Activated CD4-positive, alpha-beta T cell treated with anti-CD3 and anti-CD28 coated beads, Interleukin-2, Interleukin-6, amounts not matched to agents 100 ng/mL and 50 ng/mL, durations not matched to agents 16 hours and 8 hours (primary cell): Measurements from ENCODE around the gene TYW5.
"Not testable (repeated sequence)": the region's sequence is repeated elsewhere in the genome, so short reads cannot be mapped to it uniquely, and the experiment has no call there.

Experiments
- DNase-seq: peaks from one replicate; pipeline ENCODE4 v3.0.0-alpha.2; 2020

TYW5 gene

DNA sequence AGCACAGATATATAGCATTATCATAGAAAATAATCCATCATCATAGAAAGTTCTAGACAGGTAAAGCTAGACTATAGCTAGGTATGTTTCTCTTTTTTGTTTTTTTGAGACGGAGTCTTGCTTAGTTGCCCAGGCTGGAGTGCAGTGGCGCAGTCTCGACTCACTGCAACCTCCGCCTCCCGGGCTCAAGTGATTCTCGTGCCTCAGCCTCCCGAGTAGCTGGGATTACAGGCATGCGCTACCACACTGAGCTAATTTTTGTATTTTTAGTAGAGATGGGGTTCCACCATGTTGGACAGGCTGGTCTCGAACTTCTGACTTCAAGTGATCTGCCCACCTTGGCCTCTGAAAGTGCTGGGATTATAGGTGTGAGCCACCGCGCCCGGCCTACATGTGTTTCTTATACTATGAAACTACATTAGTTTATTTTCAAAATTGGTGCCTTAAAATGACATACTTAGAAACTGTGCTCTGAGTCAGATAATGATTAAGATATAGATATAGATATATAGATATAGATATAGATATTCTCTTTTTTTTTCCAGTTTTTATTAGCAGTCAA, 42.7 kb downstream of the TYW5 start:
- not testable (repeated sequence) for DNase-seq

DNA sequence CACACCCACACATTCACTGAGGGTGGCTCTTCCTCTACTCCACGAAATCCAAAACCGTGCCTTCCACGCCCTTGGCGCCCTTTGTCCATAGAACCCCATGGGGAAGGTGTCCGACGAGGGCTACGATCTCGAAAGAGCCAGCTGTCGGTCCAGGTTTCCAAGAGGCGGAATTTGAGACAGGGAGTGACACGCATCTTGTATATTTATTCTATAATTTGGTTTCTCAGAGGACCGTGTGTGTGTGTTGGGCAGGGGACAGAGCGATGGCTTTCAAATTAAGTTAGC, 43.5 kb downstream of the TYW5 start:
- DNase-seq: no peak

DNA sequence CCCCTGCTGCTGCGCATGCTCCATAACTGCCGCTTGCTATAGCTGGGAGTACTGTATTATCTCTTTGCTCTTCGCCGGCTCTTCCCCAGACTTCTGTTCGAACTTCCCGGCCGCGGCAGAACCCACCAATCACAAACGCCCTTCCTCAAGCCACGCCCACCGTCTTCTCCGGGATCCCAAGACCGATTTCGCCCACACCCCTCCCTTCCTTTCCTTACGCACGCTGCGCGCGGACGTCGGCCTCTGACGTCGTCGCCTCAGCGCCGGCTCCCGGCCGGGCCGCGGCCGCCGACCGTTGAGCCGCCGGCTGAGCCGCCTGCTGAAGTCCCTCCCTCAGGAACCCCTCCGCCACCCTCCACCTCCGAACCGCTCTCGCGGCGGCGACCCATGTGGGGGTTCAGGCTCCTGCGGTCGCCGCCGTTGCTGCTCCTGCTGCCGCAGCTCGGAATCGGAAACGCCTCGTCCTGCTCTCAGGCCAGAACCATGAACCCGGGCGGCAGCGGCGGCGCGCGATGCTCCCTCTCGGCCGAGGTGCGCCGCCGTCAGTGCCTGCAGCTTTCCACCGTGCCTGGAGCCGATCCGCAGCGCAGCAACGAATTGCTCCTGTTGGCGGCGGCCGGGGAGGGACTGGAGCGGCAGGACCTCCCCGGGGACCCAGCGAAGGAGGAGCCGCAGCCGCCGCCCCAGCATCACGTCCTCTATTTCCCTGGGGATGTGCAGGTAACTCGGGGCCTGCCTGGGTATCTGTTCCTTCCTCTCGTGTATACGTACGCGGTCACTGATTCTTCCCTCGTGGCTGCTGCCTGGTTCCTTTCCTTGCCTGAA, 44.0 kb downstream of the TYW5 start, which contains the start of gene C2orf69:
Gene C2orf69 (plus strand): TSS at position 242 of the 825 bp plus-strand sequence. CDS start 146 bp downstream, at position 388.
- DNase-seq: peak; percentile 96

DNA sequence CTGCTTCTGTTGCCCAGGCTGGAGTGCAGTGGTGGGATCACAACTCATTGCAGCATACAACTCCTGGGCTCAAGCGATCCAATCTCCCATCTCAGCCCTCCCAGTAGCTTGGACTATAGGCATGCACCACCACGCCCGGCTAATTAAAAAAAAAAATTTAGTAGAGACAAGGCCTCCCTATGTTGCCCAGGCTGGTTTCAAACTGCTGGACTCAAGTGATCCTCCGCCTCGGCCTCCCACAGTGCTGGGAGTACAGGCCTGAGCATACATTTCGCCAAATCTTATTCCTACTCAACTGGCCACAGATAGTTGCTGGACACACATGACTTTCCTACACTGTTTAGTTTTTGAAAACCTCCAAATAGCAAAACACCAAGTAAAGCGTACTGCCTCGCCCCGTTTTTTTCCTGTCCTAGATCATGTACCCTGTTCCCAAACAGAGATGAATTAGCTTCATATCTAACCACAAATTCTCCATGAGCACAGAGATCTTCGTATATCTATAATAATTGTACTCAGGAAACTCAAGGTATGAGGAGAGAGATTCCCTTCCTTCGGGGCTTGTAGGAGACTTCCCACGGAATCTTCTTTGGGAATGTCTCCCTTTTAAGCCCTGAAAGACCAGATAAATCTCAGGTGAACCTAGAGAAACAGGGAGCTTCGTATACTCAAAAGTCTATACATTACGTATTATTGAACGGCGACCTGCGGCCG, 44.8 kb downstream of the TYW5 start:
- DNase-seq: no peak

DNA sequence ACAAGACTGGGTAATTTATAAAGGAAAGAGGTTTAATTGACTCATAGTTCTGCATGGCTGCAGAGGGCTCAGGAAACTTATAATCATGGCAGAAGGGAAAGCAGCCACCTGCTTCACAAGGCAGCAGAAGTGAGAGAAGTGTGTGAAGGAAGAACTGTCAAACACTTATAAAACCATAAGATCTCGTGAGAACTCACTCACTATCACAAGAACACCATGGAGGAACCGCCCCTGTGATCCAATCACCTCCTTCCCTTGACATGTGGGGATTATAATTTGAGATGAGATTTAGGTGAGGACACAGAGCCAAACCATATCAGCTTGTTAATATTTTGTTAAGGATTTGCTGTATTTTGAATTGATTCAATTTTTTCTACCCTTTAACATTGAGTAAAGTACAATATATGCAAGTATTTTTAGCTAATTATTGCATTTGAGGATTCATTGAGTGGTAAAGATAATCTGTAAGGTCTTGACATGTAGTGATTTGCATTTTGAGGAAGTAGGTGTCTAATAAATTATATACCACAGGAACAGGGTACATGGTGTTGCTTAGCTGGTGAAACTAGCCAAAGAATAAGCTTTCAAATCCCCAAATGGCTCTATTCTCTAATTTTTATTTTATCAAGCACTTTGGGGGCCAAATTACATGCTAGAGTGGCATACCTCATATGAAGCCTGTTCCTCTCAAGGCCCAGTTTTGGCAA, 48.1 kb downstream of the TYW5 start:
- DNase-seq: no peak

DNA sequence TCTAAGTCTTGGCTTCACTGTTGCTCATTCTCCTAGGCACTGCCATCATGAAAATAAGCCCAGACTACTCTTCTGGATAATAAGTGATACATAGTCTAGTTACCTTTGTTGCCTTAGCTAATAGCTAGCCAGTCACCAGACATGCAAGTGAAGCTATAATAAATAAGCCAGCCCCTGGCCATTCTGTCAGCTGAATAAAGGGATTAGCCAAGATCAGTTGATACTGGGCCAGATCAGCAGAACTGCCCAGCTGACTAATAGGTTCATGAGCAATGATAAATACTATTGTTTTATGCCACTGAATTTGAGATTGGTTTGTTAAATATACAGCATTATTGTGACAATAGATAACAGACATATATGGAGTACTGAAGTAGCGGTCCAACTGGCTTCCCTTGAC, 52.2 kb downstream of the TYW5 start:
- no peak for DNase-seq

DNA sequence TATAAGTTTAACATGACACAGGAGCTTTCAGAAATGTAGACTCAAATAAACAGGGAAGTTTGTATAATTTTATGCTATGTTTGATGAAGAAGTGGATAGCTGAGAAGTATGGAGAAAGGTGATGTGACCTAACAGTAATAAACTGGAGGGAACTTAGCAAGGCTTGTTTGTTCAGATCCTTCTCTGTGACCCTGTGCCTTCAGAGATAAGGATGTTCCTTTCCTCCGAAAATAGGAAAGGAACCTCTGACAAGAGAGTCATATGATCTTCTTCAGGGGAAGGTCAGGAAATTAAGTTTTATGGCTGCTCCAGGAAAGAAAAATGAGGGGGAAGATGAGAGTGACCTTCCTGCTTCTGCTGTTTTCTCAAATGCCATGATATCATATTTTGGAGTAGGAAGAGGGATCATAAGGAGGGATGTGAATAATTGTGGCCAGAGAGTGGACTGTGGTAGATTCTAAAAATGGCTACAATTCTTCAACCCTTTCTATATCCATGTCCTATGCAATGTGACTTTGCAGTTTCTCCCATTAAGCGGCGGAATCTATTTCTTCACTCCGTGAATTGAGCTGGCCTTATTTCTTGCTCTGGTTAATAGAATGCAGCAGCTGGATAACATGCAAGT, 52.7 kb downstream of the TYW5 start:
- no peak for DNase-seq

DNA sequence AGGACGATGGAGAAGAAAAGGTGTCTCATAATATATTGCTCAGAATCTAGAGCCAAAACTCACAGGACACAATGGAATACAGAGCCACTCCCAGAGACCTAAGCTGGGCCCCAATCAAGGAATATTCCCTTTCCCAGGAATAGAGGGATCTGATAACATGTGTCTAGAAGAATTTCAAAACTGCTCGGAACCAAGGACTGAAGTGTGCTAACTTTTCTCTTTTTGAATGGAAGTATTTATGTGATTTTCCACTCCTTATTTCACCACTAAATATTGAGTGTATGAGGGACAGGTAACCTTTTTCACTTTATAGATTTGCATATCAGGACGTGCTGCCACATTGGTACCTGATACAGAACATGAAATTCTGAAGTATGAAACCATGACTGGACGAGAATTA, 53.3 kb downstream of the TYW5 start:
- no peak for DNase-seq

DNA sequence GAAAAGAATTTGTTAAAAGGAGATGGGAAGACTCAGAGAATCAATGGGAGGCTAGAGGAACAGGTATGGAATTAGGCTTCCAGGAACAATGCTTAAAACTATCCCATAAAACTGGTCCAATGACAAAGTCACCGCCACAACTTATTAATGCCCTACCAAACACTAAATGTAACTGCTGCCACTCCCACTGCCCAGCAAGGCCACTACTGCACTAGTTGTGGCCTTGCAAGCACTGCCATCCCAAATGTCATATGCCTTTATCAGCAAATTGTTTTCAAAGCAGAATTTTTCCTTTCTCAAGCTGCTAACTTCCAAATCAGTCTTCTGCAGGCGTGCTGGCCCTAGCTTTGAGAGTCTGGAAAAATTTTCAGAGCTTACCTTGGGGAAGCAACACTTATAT, 58.7 kb downstream of the TYW5 start:
- no peak for DNase-seq

DNA sequence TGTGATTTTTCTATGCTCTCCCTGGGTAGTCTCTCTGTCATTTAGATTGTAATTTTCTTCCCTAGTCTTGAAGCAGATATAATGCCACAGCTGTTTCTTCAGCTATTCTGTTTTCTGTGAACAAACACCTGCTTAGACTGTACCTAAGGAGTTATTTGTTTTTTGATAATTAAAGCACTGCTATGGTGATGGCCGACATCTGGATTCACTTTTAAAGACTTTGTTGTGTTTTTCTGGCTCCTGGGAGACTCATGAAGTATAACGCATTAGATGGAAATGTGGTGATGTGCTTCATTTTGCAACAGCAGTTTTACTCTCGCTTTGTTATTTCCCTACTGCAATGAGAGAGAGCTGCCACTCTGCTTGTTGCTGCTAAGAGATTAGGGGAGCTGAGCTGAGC, 59.9 kb downstream of the TYW5 start:
- DNase-seq: no peak

DNA sequence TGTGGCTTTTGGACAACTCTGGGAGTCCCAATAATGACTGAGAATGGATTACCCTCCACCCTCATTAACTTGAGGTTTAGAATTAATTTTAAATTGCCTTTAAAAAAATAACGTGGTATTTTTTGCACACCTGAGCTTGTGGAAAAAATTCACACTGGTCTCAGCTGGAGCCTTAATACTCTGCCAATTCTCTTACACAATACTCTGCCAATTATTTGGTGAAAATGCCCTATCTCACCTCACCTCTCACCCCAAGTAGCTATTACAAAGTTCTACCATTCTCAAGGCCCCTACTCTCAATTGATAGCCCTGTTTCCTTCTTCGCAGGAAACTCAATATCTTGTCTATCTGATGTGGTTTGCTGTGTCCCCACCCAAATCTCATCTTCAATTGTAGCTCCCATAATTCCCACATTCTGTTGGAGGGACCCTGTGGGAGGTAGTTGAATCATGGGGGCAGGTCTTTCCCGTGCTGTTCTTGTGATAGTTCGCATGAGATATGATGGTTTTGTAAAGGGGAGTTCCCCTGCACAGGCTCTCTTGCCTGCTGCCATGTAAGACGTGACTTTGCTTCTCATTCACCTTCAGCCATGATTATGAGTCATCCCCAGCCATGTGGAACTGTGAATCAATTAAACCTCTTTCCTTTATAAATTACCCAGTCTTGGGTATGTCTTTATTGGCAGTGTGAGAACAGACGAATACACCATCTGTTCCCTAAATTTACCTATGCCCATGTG, 71.6 kb downstream of the TYW5 start:
- DNase-seq: no peak

DNA sequence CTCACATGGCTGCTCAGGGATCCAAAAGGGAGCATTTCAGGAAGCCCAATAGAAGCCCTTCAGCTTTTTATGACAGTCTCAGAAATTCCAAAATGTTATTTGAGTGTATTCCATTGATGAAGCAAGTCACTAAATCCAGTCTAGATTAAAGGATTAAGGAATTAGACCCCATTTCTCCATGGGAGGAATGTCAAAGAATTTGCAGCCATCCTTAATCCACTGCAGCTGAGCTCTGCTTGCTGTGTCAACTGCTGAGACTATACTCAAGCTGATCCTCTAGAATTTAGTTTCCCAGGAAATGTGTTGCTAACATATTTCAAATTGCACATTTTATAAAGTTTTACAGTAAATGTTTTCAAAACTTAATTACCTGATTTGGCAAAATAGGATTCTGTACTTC, 72.6 kb downstream of the TYW5 start:
- no peak for DNase-seq
